ENCODE results near the gene KLHL29. TPM values are rescaled to one million over a fixed set of nuclear protein-coding genes. Genes with fewer than 3 reads are reported as not detected.

Gene KLHL29
- total RNA-seq, 3 donors from 2014 or later (not counting 1 experiment from before 2014, with no cell fraction given) = 0.24 to 0.43 (median 0.33) TPM

DNA sequence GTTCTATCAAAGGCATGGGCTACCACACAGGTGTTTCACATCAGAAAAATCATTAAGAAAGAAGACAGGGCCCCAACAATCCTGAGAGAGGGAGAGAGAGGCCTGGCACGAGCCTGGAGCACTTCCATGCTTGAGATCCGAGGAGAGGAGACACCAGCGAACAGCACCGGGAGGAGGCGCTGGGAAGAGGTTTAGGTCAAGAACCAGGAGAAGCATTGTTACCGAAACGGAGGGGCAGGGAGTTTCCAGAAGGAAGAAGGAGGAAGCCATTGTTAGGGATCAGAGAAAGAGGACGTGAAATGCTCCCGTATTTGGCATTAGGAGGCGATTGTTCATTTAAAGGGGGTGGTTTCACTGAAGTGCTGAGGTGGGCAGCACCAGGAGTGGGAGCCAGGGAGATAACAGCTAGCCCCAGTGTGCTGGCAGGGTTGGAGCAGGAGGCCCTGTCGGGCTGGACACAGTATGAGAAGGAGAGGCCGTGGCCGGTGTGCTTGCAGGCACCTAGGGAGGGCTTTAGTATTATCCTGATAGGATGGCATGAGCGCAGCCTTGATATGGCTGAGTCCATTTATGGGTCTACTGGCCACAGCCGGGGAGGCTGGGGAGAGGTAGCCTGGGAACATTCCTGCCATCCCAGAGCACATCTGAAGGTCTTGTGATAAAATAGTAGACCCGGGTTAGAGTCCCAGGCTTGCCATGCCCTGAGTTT, 244.9 kb downstream of the KLHL29 start:
- Histone ChIP-seq H3K9me3 (ENCODE audit: control insufficient read depth, insufficient read depth, low read length) (no peaks in the 10 kb centered on the region), H3K4me3 (ENCODE audit: low read length) (no peak overlapping the region), H3K4me1 (ENCODE audit: control insufficient read depth, insufficient read depth, low read length) (no peaks in the 10 kb centered on the region), H3K27ac (ENCODE audit: low read length) (no peak overlapping the region), H3K36me3 (ENCODE audit: control insufficient read depth, insufficient read depth, low read length) (no peaks in the 10 kb centered on the region), H3K27me3 (ENCODE audit: control insufficient read depth, insufficient read depth, low read length) (no peaks in the 10 kb centered on the region)
- DNase-seq (no peak), ATAC-seq (no peak)
- no peak overlapping the region for H3K27ac Mint-ChIP-seq
- no peaks in the 10 kb centered on the region for H3K9me3 Mint-ChIP-seq
- intact Hi-C loops (cut with micrococcal nuclease) = no loop called here
- H3K36me3 Mint-ChIP-seq = no peaks in the 10 kb centered on the region
- TF ChIP-seq CTCF (IDR thresholded peaks at IDR 0.05) = no peak
- H3K27me3 Mint-ChIP-seq (ENCODE audit: low read depth in 2 of 2) = no peaks in the 10 kb centered on the region
- WGBS (ENCODE audit: insufficient coverage) = 89% methylated on average over 16 of the region's 16 CpGs
- no peak overlapping the region for H3K4me3 Mint-ChIP-seq
- no peaks in the 10 kb centered on the region for H3K4me1 Mint-ChIP-seq

GRCh38 chr2:23630961-23631360, 246.0 kb downstream of the KLHL29 start:
- Histone ChIP-seq H3K4me1 (ENCODE audit: control insufficient read depth, insufficient read depth, low read length) (no peaks in the 10 kb centered on the region), H3K27ac (ENCODE audit: low read length) (no peak overlapping the region), H3K4me3 (ENCODE audit: low read length) (no peak overlapping the region), H3K36me3 (ENCODE audit: control insufficient read depth, insufficient read depth, low read length) (no peaks in the 10 kb centered on the region), H3K27me3 (ENCODE audit: control insufficient read depth, insufficient read depth, low read length) (no peaks in the 10 kb centered on the region), H3K9me3 (ENCODE audit: control insufficient read depth, insufficient read depth, low read length) (no peaks in the 10 kb centered on the region)
- H3K4me3 Mint-ChIP-seq = no peak overlapping the region
- H3K36me3 Mint-ChIP-seq = no peaks in the 10 kb centered on the region
- ATAC-seq (no peak), DNase-seq (no peak)
- no peaks in the 10 kb centered on the region for H3K27me3 Mint-ChIP-seq (ENCODE audit: low read depth in 2 of 2)
- intact Hi-C loops (cut with micrococcal nuclease) = no loop called here
- no peaks in the 10 kb centered on the region for H3K9me3 Mint-ChIP-seq
- WGBS (ENCODE audit: insufficient coverage) = 79% methylated on average over 6 of the region's 7 CpGs
- no peaks in the 10 kb centered on the region for H3K4me1 Mint-ChIP-seq
- no peak overlapping the region for H3K27ac Mint-ChIP-seq
- TF ChIP-seq CTCF (IDR thresholded peaks at IDR 0.05) = no peak

DNA sequence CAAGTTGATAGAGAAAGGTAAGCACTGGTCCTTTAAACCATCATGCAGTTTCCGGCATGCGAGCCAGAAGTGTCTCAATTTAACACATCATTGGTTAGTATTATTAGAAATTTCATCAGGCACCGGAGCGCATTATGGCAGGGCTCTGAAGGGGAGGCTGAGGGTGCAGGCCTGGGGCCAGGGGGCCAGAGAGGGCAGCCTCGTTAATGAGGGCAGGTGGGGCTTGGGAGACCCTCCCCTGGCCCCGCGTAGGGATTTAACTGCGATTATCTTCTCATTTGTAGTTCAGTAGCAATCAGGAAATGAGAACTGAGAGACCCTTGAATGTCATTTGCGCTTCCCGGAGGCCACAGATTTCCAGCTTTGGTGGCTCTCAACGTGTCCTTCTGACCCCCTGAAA, 246.4 kb downstream of the KLHL29 start:
- no peak overlapping the region for H3K4me3 Mint-ChIP-seq
- no peaks in the 10 kb centered on the region for H3K4me1 Mint-ChIP-seq
- TF ChIP-seq CTCF (IDR thresholded peaks at IDR 0.05) = no peak
- no peaks in the 10 kb centered on the region for H3K9me3 ChIP-seq (ENCODE audit: control insufficient read depth, insufficient read depth, low read length)
- no peaks in the 10 kb centered on the region for H3K27me3 ChIP-seq (ENCODE audit: control insufficient read depth, insufficient read depth, low read length)
- H3K4me1 ChIP-seq (ENCODE audit: control insufficient read depth, insufficient read depth, low read length) = no peaks in the 10 kb centered on the region
- H3K27me3 Mint-ChIP-seq (ENCODE audit: low read depth in 2 of 2) = no peaks in the 10 kb centered on the region
- intact Hi-C loops (cut with micrococcal nuclease) = no loop called here
- no peak overlapping the region for H3K27ac ChIP-seq (ENCODE audit: low read length)
- 90% methylated on average over 11 of the region's 11 CpGs for WGBS (ENCODE audit: insufficient coverage)
- H3K4me3 ChIP-seq (ENCODE audit: low read length) = no peak overlapping the region
- no peaks in the 10 kb centered on the region for H3K36me3 Mint-ChIP-seq
- H3K9me3 Mint-ChIP-seq = no peaks in the 10 kb centered on the region
- no peaks in the 10 kb centered on the region for H3K36me3 ChIP-seq (ENCODE audit: control insufficient read depth, insufficient read depth, low read length)
- ATAC-seq = no peak
- H3K27ac Mint-ChIP-seq = no peak overlapping the region
- DNase-seq = no peak

- H3K4me1 ChIP-seq (ENCODE audit: control insufficient read depth, insufficient read depth, low read length) = no peaks in the 10 kb centered on the region
- no peak for TF ChIP-seq CTCF (IDR thresholded peaks at IDR 0.05)
- H3K27me3 Mint-ChIP-seq (ENCODE audit: low read depth in 2 of 2) = no peaks in the 10 kb centered on the region
- H3K36me3 Mint-ChIP-seq = no peaks in the 10 kb centered on the region
- no peak overlapping the region for H3K4me3 ChIP-seq (ENCODE audit: low read length)
- H3K9me3 Mint-ChIP-seq = no peaks in the 10 kb centered on the region
- ATAC-seq (no peak), DNase-seq (no peak)
- H3K27me3 ChIP-seq (ENCODE audit: control insufficient read depth, insufficient read depth, low read length) = no peaks in the 10 kb centered on the region
- no peak overlapping the region for H3K4me3 Mint-ChIP-seq
- no peak overlapping the region for H3K27ac Mint-ChIP-seq
- WGBS (ENCODE audit: insufficient coverage) = 63% methylated on average over 6 of the region's 6 CpGs
- H3K27ac ChIP-seq (ENCODE audit: low read length) = no peak overlapping the region
- no peaks in the 10 kb centered on the region for H3K9me3 ChIP-seq (ENCODE audit: control insufficient read depth, insufficient read depth, low read length)
- H3K36me3 ChIP-seq (ENCODE audit: control insufficient read depth, insufficient read depth, low read length) = no peaks in the 10 kb centered on the region
- intact Hi-C loops (cut with micrococcal nuclease) = no loop called here
- H3K4me1 Mint-ChIP-seq = no peaks in the 10 kb centered on the region
These were observed 247.4 kb downstream of the KLHL29 start for GRCh38 chr2:23632386-23632785.
